Measurements from ENCODE around the gene MEAK7.

MEAK7 gene

DNA sequence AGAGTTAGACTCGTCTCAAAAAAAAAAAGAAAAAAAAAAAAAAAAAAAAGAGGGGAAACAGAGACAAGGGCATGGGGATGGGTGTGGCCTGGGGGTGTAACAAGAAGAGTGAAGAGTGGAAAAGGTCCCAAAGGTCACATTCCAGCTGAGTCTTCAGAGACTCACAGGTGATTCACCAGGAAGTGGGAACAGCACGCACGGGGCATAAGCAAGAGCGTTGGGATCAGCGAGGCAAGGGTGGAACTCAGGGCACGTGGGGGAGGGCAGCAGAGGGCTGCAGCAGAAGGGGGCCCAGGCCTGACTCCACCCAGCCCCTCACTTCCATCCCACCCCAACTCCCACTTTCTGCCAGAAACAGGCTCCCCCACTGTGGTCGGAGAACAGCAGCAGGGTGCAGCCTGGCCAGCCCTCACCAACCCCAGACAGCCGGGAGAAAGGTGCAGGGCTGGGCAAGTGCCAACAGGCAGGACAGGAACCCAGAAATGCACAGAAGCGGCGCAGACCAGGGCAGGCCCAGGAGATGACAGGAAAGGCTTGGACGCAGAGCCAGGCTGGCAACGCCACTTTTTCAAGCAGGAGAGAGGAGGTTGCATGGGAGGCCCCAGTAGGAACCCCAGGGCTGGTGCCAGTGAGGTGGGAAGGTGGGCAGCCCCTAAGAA lies 3.3 kb downstream of the MEAK7 start:
- TF ChIP-seq, protein P1, sequence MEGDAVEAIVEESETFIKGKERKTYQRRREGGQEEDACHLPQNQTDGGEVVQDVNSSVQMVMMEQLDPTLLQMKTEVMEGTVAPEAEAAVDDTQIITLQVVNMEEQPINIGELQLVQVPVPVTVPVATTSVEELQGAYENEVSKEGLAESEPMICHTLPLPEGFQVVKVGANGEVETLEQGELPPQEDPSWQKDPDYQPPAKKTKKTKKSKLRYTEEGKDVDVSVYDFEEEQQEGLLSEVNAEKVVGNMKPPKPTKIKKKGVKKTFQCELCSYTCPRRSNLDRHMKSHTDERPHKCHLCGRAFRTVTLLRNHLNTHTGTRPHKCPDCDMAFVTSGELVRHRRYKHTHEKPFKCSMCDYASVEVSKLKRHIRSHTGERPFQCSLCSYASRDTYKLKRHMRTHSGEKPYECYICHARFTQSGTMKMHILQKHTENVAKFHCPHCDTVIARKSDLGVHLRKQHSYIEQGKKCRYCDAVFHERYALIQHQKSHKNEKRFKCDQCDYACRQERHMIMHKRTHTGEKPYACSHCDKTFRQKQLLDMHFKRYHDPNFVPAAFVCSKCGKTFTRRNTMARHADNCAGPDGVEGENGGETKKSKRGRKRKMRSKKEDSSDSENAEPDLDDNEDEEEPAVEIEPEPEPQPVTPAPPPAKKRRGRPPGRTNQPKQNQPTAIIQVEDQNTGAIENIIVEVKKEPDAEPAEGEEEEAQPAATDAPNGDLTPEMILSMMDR (IDR thresholded peaks at IDR 0.05), result no peak
- TF ChIP-seq ZFX (IDR thresholded peaks at IDR 0.05; ENCODE audit: borderline replicate concordance), result no peak
- no peak overlapping the region for H3K27ac ChIP-seq

DNA sequence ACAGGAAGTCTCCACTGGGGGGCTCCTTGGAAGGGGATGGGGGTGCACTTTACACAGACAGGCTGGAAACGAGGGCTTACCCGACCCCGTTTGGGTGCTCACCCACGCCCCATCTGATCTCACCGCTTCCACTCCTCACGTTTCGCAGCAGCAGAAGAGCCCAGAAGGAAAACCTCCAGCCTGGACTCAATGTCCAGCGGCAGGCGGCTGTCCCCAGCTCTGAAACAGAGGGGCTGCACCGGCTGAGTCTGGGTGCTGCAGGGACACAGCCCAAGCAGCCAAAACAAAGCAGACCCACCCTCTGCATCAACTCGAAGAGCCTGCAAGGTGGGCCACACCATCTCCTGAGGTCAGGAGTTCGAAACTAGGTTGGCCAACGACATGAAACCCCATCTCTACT lies 3.9 kb downstream of the MEAK7 start:
- no peak overlapping the region for H3K27ac ChIP-seq
- no peak for TF ChIP-seq ZFX (IDR thresholded peaks at IDR 0.05; ENCODE audit: borderline replicate concordance)
- TF ChIP-seq, protein P1 (IDR thresholded peaks at IDR 0.05), result no peak

DNA sequence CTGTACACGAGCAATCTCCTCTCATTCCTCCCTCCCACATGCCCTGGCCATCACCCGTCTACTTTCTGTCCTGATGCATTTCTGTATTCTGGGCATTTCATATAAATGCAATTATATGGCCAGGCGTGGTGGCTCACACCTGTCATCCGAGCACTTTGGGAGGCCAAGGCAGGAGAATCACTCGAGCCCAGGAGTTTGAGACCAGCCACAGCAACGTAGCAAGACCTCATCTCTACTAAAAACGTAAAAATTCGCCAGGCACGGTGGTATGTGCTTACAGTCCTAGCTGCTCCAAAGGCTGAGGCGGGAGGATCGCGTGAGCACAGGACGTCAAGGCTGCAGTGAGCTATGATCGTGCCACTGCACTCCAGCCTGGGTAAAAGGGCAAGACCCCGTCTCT lies 4.8 kb downstream of the MEAK7 start:
- no peak overlapping the region for H3K27ac ChIP-seq
- no peak for TF ChIP-seq ZFX (IDR thresholded peaks at IDR 0.05; ENCODE audit: borderline replicate concordance)
- TF ChIP-seq, protein P1 (IDR thresholded peaks at IDR 0.05), result no peak

DNA sequence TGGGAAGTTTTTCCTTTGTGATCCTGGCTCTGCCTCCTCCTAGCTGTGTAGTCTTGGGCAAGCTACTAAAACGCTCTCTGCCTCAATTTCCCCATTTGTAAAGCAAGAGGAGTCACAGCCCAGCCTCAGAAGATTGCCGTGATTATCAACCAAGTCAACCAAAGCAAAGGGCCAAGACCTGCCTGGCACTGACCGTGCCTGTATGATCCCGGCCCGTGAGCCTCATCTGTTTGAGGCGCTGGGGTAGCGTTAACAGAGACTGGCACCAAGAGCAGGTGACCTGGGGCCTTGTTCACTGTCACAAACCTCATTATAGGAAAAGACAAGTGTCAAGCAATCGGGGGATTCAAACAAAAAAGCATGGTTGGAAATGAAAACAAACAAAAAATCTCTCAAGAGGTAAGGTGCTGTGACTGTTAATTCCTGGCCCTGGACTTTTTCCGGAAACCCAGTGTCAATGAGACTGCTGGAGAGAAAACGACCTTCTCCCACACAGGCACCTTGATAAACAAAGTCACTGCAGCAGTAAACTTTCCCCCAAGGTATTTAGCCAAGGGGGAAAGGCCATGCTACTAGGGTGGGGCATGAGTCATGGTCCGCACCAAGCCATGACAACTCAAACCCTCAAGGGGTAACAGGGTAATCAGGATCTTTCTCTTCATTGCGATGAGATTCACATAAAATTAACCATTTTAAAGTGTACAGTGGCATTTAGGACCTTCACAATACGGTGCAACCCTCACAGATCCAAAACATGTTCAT lies 5.4 kb downstream of the MEAK7 start:
- TF ChIP-seq ZFX (IDR thresholded peaks at IDR 0.05; ENCODE audit: borderline replicate concordance), result no peak
- TF ChIP-seq, protein P1 (IDR thresholded peaks at IDR 0.05), result no peak
- no peak overlapping the region for H3K27ac ChIP-seq

DNA sequence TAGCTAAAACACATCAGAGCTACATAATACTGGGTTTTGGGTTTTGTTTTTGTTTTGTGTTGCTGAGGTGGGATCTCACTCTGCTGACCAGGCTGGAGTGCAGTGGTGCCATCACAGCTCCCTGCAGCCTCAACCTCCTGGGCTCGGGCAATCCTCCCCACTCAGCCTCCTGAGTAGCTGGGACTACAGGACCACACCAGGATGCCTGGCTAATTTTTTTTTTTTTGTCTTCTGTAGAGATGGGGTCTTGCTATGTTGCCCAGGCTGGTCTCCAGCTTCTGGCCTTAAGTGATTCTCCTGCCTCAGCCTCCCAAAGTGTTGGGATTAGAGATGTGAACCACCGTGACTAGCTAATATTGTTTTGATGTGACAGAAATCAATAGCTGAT lies 6.2 kb downstream of the MEAK7 start:
- TF ChIP-seq, protein P1 (IDR thresholded peaks at IDR 0.05), result no peak
- TF ChIP-seq ZFX (IDR thresholded peaks at IDR 0.05; ENCODE audit: borderline replicate concordance), result no peak
- H3K27ac ChIP-seq, result no peak overlapping the region

DNA sequence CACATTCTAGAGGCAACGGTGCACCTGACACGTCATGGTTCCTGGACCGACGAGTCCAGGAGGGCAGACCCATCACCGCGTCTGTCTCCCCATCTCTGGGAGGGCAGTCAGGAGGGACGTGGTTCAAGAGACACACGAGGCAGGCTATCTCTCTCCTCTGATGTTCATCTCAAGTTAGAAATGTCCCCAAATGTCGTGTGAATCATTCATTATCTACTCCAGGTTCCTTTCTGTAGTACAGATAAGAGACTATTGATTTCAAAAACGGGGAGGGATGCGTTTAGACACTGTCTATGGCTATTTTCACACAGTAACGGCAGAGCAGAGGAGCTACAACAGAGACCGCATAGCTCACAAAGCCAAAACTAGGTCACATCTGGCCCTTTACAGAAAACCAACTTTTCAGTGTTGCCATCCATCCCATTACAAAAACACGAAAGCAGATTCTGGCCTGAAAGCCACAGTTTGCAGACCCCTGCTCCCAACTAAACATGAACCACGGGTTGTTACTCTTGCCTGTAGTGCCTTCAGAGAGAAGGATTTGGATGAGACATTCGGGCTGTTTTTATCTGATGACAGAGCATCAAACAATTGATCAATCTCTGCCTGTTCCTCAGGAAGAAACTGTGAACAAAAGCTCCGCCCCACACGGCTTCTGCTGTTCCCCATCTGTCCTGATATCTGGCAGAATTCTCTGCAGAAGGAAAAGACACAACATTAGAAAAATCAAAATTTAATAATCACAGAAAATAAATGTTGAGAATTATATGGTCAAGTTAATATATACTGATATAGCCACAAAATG lies 6.8 kb downstream of the MEAK7 start:
- no peak for TF ChIP-seq ZFX (IDR thresholded peaks at IDR 0.05; ENCODE audit: borderline replicate concordance)
- TF ChIP-seq, protein P1 (IDR thresholded peaks at IDR 0.05), result no peak
- H3K27ac ChIP-seq, result no peak overlapping the region
